Kidney epithelial cell (primary cell): Measurements from ENCODE around the gene KDM5B. TPM values are rescaled to one million over a fixed set of nuclear protein-coding genes. Genes with fewer than 3 reads are reported as not detected.

ENCODE experiments used
- DNase-seq: peaks from one replicate; pipeline ENCODE4 v3.0.0-alpha.2; 2010; ENCODE audit warnings: low read depth
- H3K27me3 ChIP-seq: 2 replicates; pipeline ENCODE4 v1.6.0; 2011; ENCODE audit warnings: low read length; ENCODE audit not compliant: control insufficient read depth, insufficient read depth
- H3K36me3 ChIP-seq: 2 replicates; pipeline ENCODE4 v1.5.1; 2011; ENCODE audit warnings: low read length; ENCODE audit not compliant: control insufficient read depth, insufficient read depth
- H3K4me3 ChIP-seq: 2 replicates; pipeline ENCODE4 v1.5.1; 2011; ENCODE audit warnings: low read depth, mild to moderate bottlenecking, control low read depth, low read length
- CTCF ChIP-seq: IDR thresholded peaks from 2 replicates; pipeline ENCODE4 v1.5.1; 2011; ENCODE audit warnings: mild to moderate bottlenecking, moderate library complexity, low read length, control low read depth, inconsistent platforms; ENCODE audit not compliant: insufficient read depth, poor library complexity, severe bottlenecking
- total RNA-seq: library from RNA; depleted of rRNA; stranded (reverse); fragments of >200 nt; gene quantifications from 2 replicates; pipeline ENCODE4 v1.2.3, GENCODE V29; 2015

Gene KDM5B
- total RNA-seq, 1 donor from 2014 or later = 70.7 TPM

- Histone ChIP-seq H3K36me3 (no peaks in the 10 kb centered on the region), H3K4me3 (no peak overlapping the region), H3K27me3 (peaks cover 17% of the 10 kb centered on the region)
- DNase-seq = no peak
- TF ChIP-seq CTCF = no peak
Measured at GRCh38 chr1:202688401-202688800, 119.8 kb downstream of the KDM5B start.

GRCh38 chr1:202687798-202688197, 120.4 kb downstream of the KDM5B start:
- Histone ChIP-seq H3K27me3 (peaks cover 18% of the 10 kb centered on the region), H3K4me3 (no peak overlapping the region), H3K36me3 (no peaks in the 10 kb centered on the region)
- no peak for DNase-seq
- TF ChIP-seq CTCF = no peak

- no peak for DNase-seq
- no peak for TF ChIP-seq CTCF
- H3K36me3 ChIP-seq = no peaks in the 10 kb centered on the region
- H3K27me3 ChIP-seq = peaks cover 23% of the 10 kb centered on the region
- H3K4me3 ChIP-seq = no peak overlapping the region
Measured at GRCh38 chr1:202687370-202687769, 120.9 kb downstream of the KDM5B start.

GRCh38 chr1:202685641-202686040, 122.6 kb downstream of the KDM5B start:
- Histone ChIP-seq H3K4me3 (no peak overlapping the region), H3K27me3 (peaks cover 32% of the 10 kb centered on the region), H3K36me3 (no peaks in the 10 kb centered on the region)
- DNase-seq = no peak
- TF ChIP-seq CTCF = no peak

- DNase-seq = no peak
- Histone ChIP-seq H3K4me3 (no peak overlapping the region), H3K36me3 (no peaks in the 10 kb centered on the region), H3K27me3 (peaks cover 33% of the 10 kb centered on the region)
- no peak for TF ChIP-seq CTCF
Measured at GRCh38 chr1:202684716-202685115, 123.5 kb downstream of the KDM5B start.

- Histone ChIP-seq H3K4me3 (no peak overlapping the region), H3K27me3 (peaks cover 29% of the 10 kb centered on the region), H3K36me3 (no peaks in the 10 kb centered on the region)
- TF ChIP-seq CTCF = no peak
- DNase-seq = no peak
Measured at GRCh38 chr1:202683029-202683428, 125.2 kb downstream of the KDM5B start.
